Panc1 (cell line): ENCODE measurements around the gene EYA3. TPM values are rescaled to one million over a fixed set of nuclear protein-coding genes. Genes with fewer than 3 reads are reported as not detected.

Experiments
- ATAC-seq: fragments of 200-7000 bp; cut with Tn5 transposase; 2 replicates; pipeline ENCODE4 v1.9.1; 2020; ENCODE audit warnings: mild to moderate bottlenecking, moderate library complexity
- BruUV-seq: library from RNA; stranded (reverse); fragments of 400-500 nt; replicated peaks from 2 replicates; lab custom pipeline; 2021; lab: Mats Ljungman, UMichigan
- CTCF ChIA-PET: fragments of 300-600 bp; sonication (Branson Sonifier 250); formaldehyde crosslinking; loops from one replicate; lab custom pipeline; 2022; ENCODE audit warnings: antibody characterized with exemption; lab: Charles Lee
- POLR2A ChIA-PET: fragments of 300-600 bp; sonication (Branson Sonifier 250); formaldehyde crosslinking; loops from one replicate; lab custom pipeline; 2022; ENCODE audit warnings: antibody characterized with exemption; lab: Charles Lee
- DNase-seq: peaks from one replicate; pipeline ENCODE4 v3.0.0-alpha.2; 2010; ENCODE audit warnings: low read depth, low spot score
- H3K27ac ChIP-seq: 2 replicates; pipeline ENCODE4 v1.5.1; 2011; ENCODE audit warnings: mild to moderate bottlenecking, low read length, inconsistent platforms
- H3K27me3 ChIP-seq: fragments of 200-500 bp; sonication (Bioruptor generic); 2 replicates; pipeline ENCODE4 v1.6.0; 2014; ENCODE audit warnings: low read length, inconsistent platforms; ENCODE audit not compliant: control insufficient read depth, insufficient read depth
- H3K36me3 ChIP-seq: fragments of 200-500 bp; sonication (Bioruptor generic); 2 replicates; pipeline ENCODE4 v1.5.1; 2014; ENCODE audit warnings: inconsistent platforms, mild to moderate bottlenecking, low read length, moderate library complexity; ENCODE audit not compliant: control insufficient read depth, insufficient read depth
- H3K4me1 ChIP-seq: 2 replicates; pipeline ENCODE4 v1.5.1; 2011; ENCODE audit warnings: inconsistent platforms, mild to moderate bottlenecking, low read length, moderate library complexity; ENCODE audit not compliant: control insufficient read depth, insufficient read depth
- H3K4me3 ChIP-seq, 2 experiments: 2 replicates each; pipeline ENCODE4 v1.5.1; 2011 to 2012; ENCODE audit warnings: low read depth in 2 of 2, low read length in 2 of 2, mild to moderate bottlenecking in 2 of 2, inconsistent platforms in 1 of 2, moderate library complexity in 1 of 2
- H3K9me3 ChIP-seq: fragments of 200-500 bp; sonication (Bioruptor generic); 2 replicates; pipeline ENCODE4 v1.5.1; 2014; ENCODE audit warnings: low read depth, mild to moderate bottlenecking, inconsistent platforms, low read length, moderate library complexity; ENCODE audit not compliant: control insufficient read depth, insufficient read depth
- CTCF ChIP-seq: fragments of 450-650 bp; IDR thresholded peaks from 2 replicates; pipeline ENCODE4 v1.5.1; 2017; ENCODE audit warnings: mild to moderate bottlenecking
- POLR2AphosphoS5 ChIP-seq: IDR thresholded peaks from 2 replicates; pipeline ENCODE4 v1.6.1; 2012; ENCODE audit warnings: mild to moderate bottlenecking, low read depth, low read length, moderate library complexity
- SIN3A ChIP-seq: IDR thresholded peaks from 2 replicates; pipeline ENCODE4 v1.6.1; 2012; ENCODE audit warnings: low read depth, mild to moderate bottlenecking, low read length, moderate library complexity, borderline replicate concordance; ENCODE audit not compliant: insufficient read depth
- TCF7L2 ChIP-seq: IDR thresholded peaks from 2 replicates; pipeline ENCODE4 v1.6.1; 2011; ENCODE audit warnings: mild to moderate bottlenecking, low read depth, low read length, inconsistent platforms
- in situ Hi-C: cut with HindIII; loops from 2 replicates; pipeline ENCODE4 v1.10.0; 2016; ENCODE audit warnings: low sequenced_read_pairs, low pct_unique_long_range_greater_than_20kb
- intact Hi-C: fragments of 100-400 bp; cut with micrococcal nuclease; formaldehyde crosslinking; loops from one replicate; pipeline ENCODE4 v1.10.0; 2022; ENCODE audit not compliant: unreplicated experiment
- total RNA-seq: library from RNA; stranded (reverse); gene quantifications from one replicate; pipeline ENCODE4 v1.2.1, GENCODE V29; 2021; ENCODE audit not compliant: unreplicated experiment
- TF ChIP-seq, protein P1 (sequence below), 2 experiments: IDR thresholded peaks; 2 replicates each; pipeline ENCODE4 v1.6.1; 2011 to 2012; ENCODE audit warnings: low read depth in 2 of 2, control low read depth in 1 of 2, low read length in 1 of 2, mild to moderate bottlenecking in 1 of 2, moderate library complexity in 1 of 2; ENCODE audit not compliant: insufficient read depth in 1 of 2

The EYA3 gene
- total RNA-seq, 1 experiment from 2014 or later: 17.5 TPM

- in situ Hi-C loops (no loop called here), intact Hi-C loops (no loop called here)
- ChIA-PET POLR2A (no interaction called here), CTCF (no interaction called here)
- no peak overlapping the region for H3K27ac ChIP-seq
- TF ChIP-seq POLR2AphosphoS5 (no peak), SIN3A (no peak)
- no peak overlapping the region for H3K4me3 ChIP-seq
- H3K36me3 ChIP-seq: no peaks in the 10 kb centered on the region; the same call in 1 of the 2 replicates
- H3K4me1 ChIP-seq: no peaks in the 10 kb centered on the region
- no peak for DNase-seq
- no peak for ATAC-seq
- H3K27me3 ChIP-seq: no peaks in the 10 kb centered on the region
- H3K9me3 ChIP-seq: no peaks in the 10 kb centered on the region
- BruUV-seq: no TSS peak
These were observed 41.7 kb downstream of the EYA3 start for GRCh38 chr1:28046716-28047115.

DNA sequence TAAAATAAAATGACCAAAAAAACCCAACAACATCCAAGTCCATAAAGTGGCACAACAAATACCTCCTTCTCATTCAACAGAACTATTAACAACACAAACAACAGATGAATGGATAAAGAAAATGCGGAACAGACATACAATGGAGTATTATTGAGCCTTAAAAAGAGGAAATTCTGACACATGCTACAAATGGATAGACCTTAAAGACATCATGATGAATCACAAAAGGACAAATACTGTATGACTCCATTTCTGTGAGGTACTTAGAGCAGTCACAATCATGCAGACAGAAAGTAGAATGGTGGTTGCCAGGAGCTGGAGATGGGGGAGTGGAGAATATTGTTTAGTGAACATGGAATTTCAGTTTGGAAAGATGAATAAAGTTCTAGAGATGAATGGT is 42.6 kb downstream of the EYA3 start:
- in situ Hi-C loops: no loop called here
- H3K9me3 ChIP-seq: no peaks in the 10 kb centered on the region

DNA sequence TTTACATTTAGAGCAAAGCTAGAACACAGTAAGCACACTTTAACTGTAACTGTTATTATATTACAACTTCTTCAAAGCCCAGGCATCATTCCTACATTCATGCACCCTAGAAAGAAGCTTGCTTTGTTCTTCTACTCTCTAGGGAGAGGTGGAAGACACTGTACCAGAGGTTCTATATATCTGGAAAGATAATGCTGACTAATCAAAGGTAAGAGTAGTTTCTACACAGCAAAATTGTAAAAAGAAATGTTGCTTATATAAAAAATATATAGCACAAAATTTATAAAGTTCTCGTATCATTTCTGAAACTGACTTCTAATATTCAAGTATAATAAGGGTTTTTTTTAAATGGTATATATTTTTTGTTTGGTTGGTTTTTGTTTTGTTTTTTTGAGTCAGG is 44.0 kb downstream of the EYA3 start:
- no peaks in the 10 kb centered on the region for H3K4me1 ChIP-seq
- H3K4me3 ChIP-seq: no peak overlapping the region
- no peaks in the 10 kb centered on the region for H3K27me3 ChIP-seq
- POLR2A ChIA-PET: no interaction called here
- DNase-seq: no peak
- CTCF ChIA-PET: no interaction called here
- intact Hi-C loops (no loop called here), in situ Hi-C loops (no loop called here)
- BruUV-seq: no TSS peak
- H3K9me3 ChIP-seq: no peaks in the 10 kb centered on the region
- H3K27ac ChIP-seq: no peak overlapping the region
- no peaks in the 10 kb centered on the region; the same call in 1 of the 2 replicates for H3K36me3 ChIP-seq
- no peak for ATAC-seq
- no peak for TF ChIP-seq SIN3A

More for the DNA sequence above, 42.6 kb downstream of the EYA3 start:
- no peaks in the 10 kb centered on the region; the same call in 1 of the 2 replicates for H3K36me3 ChIP-seq
- H3K27ac ChIP-seq: no peak overlapping the region
- CTCF ChIA-PET: no interaction called here
- TF ChIP-seq, protein P1, sequence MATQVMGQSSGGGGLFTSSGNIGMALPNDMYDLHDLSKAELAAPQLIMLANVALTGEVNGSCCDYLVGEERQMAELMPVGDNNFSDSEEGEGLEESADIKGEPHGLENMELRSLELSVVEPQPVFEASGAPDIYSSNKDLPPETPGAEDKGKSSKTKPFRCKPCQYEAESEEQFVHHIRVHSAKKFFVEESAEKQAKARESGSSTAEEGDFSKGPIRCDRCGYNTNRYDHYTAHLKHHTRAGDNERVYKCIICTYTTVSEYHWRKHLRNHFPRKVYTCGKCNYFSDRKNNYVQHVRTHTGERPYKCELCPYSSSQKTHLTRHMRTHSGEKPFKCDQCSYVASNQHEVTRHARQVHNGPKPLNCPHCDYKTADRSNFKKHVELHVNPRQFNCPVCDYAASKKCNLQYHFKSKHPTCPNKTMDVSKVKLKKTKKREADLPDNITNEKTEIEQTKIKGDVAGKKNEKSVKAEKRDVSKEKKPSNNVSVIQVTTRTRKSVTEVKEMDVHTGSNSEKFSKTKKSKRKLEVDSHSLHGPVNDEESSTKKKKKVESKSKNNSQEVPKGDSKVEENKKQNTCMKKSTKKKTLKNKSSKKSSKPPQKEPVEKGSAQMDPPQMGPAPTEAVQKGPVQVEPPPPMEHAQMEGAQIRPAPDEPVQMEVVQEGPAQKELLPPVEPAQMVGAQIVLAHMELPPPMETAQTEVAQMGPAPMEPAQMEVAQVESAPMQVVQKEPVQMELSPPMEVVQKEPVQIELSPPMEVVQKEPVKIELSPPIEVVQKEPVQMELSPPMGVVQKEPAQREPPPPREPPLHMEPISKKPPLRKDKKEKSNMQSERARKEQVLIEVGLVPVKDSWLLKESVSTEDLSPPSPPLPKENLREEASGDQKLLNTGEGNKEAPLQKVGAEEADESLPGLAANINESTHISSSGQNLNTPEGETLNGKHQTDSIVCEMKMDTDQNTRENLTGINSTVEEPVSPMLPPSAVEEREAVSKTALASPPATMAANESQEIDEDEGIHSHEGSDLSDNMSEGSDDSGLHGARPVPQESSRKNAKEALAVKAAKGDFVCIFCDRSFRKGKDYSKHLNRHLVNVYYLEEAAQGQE (IDR thresholded peaks at IDR 0.05; ENCODE audit: insufficient read depth in 1 of 2, low read depth in 2 of 2, low read length in 1 of 2): no peak
- TF ChIP-seq SIN3A (no peak), POLR2AphosphoS5 (no peak)
- POLR2A ChIA-PET: no interaction called here
- BruUV-seq: no TSS peak
- ATAC-seq: no peak
- H3K27me3 ChIP-seq: no peaks in the 10 kb centered on the region
- intact Hi-C loops: no loop called here
- H3K4me1 ChIP-seq: no peaks in the 10 kb centered on the region
- no peak overlapping the region for H3K4me3 ChIP-seq
- no peak for DNase-seq

DNA sequence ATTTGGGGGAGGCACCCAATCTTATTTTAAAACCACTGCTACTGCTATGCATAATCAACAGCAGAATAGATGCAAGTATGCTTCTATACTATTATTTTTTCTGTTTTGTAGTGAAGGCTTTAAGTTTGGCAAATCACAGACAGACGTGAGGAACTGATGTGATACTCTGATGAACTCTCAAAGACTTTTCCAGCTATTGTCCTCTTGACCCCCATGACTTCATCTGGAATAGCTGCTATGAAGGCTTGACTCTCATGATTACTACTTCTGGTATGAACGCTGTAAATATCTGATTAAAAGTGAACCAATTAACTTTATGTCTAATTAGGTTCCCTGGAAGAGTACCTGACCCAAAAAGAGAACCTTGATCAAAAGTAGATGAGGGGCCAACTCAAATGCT is 49.1 kb downstream of the EYA3 start:
- H3K4me3 ChIP-seq: no peak overlapping the region
- no peaks in the 10 kb centered on the region for H3K9me3 ChIP-seq
- peaks cover 5% of the 10 kb centered on the region for H3K36me3 ChIP-seq
- no peak overlapping the region for H3K27ac ChIP-seq
- no TSS peak for BruUV-seq
- POLR2A ChIA-PET: no interaction called here
- TF ChIP-seq POLR2AphosphoS5 (no peak), SIN3A (no peak), CTCF (no peak), TCF7L2 (no peak)
- TF ChIP-seq, protein P1 (IDR thresholded peaks at IDR 0.05; ENCODE audit: insufficient read depth in 1 of 2, low read depth in 2 of 2, low read length in 1 of 2): no peak
- ATAC-seq (no peak), DNase-seq (no peak)
- intact Hi-C loops: no loop called here
- H3K27me3 ChIP-seq: no peaks in the 10 kb centered on the region
- in situ Hi-C loops: no loop called here
- no peaks in the 10 kb centered on the region for H3K4me1 ChIP-seq
- CTCF ChIA-PET: no interaction called here
